Endothelial cell of umbilical vein (primary cell): ENCODE results near the gene TSACC.

Experiments used
- EZH2 ChIP-seq: IDR thresholded peaks from 2 replicates; pipeline ENCODE4 v1.6.1; 2012; ENCODE audit warnings: borderline replicate concordance, low read depth, mild to moderate bottlenecking, moderate library complexity, low read length, inconsistent platforms; ENCODE audit not compliant: severe bottlenecking
- FOS ChIP-seq: IDR thresholded peaks from 2 replicates; pipeline ENCODE4 v1.6.1; 2011; ENCODE audit warnings: mild to moderate bottlenecking, low read length, moderate library complexity, borderline replicate concordance; ENCODE audit not compliant: insufficient read depth
- GATA2 ChIP-seq: IDR thresholded peaks from 2 replicates; pipeline ENCODE4 v1.7.0; 2011; ENCODE audit warnings: low read depth, mild to moderate bottlenecking, moderate library complexity, mixed read lengths, low read length; ENCODE audit not compliant: insufficient read length, insufficient read depth
- MYC ChIP-seq: IDR thresholded peaks from one replicate; pipeline ENCODE4 v1.6.1; 2011; ENCODE audit warnings: mild to moderate bottlenecking, low read depth, low read length
- POLR2A ChIP-seq: IDR thresholded peaks from 2 replicates; pipeline ENCODE4 v1.6.1; 2012; ENCODE audit warnings: low read depth, mild to moderate bottlenecking, control low read depth, low read length
- POLR2AphosphoS5 ChIP-seq: IDR thresholded peaks from 2 replicates; pipeline ENCODE4 v1.6.1; 2012; ENCODE audit warnings: low read depth, mild to moderate bottlenecking, control low read depth, low read length, moderate library complexity; ENCODE audit not compliant: insufficient read depth
- TF ChIP-seq, protein P1 (sequence below), 2 donors: IDR thresholded peaks; 1 replicate in 1 of 2; 2 replicates in 1 of 2; pipeline ENCODE4 v1.5.1; 2011; ENCODE audit warnings: low read length in 2 of 2, mild to moderate bottlenecking in 2 of 2, moderate library complexity in 2 of 2, control low read depth in 1 of 2, inconsistent platforms in 1 of 2, low read depth in 1 of 2; ENCODE audit not compliant: insufficient read depth in 1 of 2; ENCODE audit errors: extremely low read depth in 1 of 2
- TF ChIP-seq, protein P2 (sequence below): IDR thresholded peaks from 2 replicates; pipeline ENCODE4 v1.6.1; 2011; ENCODE audit not compliant: insufficient read depth, insufficient read length

DNA sequence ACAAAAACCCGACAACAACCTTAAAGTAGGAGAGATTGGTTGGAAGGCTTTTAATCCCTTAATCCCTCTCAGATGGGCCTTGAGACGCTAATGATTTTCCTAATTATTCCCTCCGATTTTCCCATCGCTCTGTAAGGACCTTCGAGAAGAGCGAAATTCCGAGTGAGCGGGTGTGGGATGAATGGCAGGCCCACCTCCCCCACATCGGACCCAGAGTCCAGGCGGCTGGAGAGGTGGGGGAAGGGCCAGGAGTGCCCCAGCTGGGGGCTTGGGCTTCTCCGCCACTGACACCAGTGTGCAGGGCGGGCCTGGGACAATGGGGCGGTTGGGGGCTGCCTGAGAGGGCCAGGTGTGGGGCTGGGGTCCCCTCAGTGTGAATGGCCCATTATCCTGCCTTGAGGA is 54.1 kb downstream of the TSACC start:
- TF ChIP-seq, protein P1, sequence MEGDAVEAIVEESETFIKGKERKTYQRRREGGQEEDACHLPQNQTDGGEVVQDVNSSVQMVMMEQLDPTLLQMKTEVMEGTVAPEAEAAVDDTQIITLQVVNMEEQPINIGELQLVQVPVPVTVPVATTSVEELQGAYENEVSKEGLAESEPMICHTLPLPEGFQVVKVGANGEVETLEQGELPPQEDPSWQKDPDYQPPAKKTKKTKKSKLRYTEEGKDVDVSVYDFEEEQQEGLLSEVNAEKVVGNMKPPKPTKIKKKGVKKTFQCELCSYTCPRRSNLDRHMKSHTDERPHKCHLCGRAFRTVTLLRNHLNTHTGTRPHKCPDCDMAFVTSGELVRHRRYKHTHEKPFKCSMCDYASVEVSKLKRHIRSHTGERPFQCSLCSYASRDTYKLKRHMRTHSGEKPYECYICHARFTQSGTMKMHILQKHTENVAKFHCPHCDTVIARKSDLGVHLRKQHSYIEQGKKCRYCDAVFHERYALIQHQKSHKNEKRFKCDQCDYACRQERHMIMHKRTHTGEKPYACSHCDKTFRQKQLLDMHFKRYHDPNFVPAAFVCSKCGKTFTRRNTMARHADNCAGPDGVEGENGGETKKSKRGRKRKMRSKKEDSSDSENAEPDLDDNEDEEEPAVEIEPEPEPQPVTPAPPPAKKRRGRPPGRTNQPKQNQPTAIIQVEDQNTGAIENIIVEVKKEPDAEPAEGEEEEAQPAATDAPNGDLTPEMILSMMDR (IDR thresholded peaks at IDR 0.05; ENCODE audit: extremely low read depth in 1 of 2, insufficient read depth in 1 of 2, low read depth in 1 of 2, low read length in 2 of 2), result no peak
- TF ChIP-seq POLR2A (no peak), EZH2 (no peak), FOS (no peak), GATA2 (no peak), POLR2AphosphoS5 (no peak), MYC (no peak)
- TF ChIP-seq, protein P2, sequence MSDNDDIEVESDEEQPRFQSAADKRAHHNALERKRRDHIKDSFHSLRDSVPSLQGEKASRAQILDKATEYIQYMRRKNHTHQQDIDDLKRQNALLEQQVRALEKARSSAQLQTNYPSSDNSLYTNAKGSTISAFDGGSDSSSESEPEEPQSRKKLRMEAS, result no peak
